ENCODE data around the gene MAGED4B.
"Not testable (repeated sequence)": the region's sequence is repeated elsewhere in the genome, so short reads cannot be mapped to it uniquely, and the experiment has no call there.

MAGED4B gene

DNA sequence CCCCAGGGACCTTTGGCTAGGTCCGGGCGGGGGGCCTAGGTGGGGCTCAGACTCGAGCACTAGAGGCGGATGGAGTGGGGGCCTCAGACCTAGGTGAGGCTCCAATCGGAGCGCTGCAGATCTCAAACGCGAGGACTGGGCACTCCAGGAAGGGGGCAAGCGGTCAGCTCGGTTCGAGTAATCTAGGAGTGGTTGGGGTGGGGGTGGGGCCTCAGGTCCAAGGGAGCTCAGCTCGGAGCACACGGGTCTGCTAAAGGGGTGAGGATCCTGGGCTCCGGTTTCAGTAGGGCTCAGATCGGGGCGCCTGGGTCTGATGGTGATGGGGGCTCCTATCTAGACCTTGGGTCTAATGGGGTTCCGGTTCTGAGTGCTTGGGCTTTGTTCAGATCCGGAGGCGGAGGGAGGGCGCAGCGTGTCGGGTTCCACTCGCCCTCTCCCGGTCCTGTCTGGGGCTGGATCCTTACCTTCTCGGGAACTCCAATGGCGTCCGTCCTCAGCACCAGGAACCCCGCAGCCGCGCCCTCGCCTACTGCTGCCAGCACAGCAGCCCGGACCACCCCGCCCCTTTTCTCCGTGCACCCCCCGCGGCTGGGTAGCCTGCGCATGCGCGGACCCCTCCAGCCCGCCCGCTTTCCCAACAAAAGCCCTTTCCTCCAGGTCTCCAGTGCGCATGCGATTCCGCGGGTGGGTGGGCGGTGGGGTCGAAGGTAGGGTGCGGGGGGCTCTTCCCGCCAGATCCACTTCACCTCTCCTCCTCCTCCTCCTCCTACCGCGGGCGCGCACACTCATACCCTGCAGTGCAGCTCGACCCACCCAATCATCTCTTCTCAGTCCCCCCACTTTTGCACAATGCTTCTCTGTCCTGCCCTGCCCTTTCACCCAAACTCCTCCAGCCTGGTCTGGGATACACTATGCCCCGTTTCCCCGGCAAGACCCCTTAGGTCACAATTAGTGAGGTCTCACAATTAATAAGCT, at the start of gene MAGED4B:
TSS of gene MAGED4B (minus strand) at position 518 of the 975 bp plus-strand sequence. CDS start 1,011 bp downstream, outside the sequence.
- DNase-seq = not testable (repeated sequence)

- DNase-seq = peak; percentile 32
These were observed 49.3 kb upstream of the MAGED4B start for GRCh38 chrX:52118262-52118661.

- DNase-seq = no peak
These were observed 13.6 kb upstream of the MAGED4B start for GRCh38 chrX:52082578-52082977.

DNA sequence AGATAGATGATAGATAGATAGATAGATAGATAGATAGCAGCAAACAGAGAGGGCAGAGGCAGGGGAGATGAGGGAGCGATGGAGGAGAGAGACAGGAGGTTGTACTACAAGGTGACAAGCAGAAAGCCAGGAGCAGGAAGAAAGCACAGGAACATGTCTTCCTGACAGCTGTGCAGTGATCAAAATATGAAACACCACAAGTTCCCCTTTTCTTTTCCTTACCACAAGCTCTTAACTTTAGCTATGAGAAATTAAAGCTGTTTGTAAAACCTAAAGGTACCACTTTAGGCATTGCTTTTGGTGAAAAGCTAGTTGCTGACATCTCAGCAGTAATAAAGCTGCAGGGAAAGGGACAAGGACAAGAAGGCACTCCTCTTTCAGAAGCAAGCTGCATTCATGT, 9.1 kb upstream of the MAGED4B start:
- no peak for DNase-seq

DNA sequence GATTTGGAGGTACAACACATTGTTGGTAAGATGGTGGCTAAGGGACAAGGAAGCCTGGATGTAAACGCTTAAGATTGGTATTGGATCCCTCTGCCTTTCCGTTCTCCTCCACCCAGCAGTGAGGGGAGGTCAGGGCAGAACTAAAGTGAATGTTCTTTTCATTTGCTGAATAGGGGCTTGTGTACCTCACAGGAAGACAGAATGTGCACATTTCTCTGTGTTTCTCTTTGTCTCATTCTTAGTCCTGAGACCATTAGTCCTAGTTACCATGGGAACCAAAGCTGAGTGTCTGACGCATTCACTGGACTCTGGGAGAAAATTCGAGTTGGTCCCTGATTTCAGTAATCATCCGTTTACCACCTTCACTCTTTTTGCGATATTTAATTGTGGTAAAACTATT, 26.7 kb downstream of the MAGED4B start:
- not testable (repeated sequence) for DNase-seq

- no peak for DNase-seq
These were observed 34.8 kb downstream of the MAGED4B start for GRCh38 chrX:52034211-52034610.

- DNase-seq = no peak
These were observed 37.6 kb downstream of the MAGED4B start for GRCh38 chrX:52031371-52031770.

- DNase-seq = no peak
These were observed 53.2 kb downstream of the MAGED4B start for GRCh38 chrX:52015794-52016193.

Measured in NCI-H82 (cell line).